ENCODE measurements around the gene ERBB3.

ERBB3 gene

DNA sequence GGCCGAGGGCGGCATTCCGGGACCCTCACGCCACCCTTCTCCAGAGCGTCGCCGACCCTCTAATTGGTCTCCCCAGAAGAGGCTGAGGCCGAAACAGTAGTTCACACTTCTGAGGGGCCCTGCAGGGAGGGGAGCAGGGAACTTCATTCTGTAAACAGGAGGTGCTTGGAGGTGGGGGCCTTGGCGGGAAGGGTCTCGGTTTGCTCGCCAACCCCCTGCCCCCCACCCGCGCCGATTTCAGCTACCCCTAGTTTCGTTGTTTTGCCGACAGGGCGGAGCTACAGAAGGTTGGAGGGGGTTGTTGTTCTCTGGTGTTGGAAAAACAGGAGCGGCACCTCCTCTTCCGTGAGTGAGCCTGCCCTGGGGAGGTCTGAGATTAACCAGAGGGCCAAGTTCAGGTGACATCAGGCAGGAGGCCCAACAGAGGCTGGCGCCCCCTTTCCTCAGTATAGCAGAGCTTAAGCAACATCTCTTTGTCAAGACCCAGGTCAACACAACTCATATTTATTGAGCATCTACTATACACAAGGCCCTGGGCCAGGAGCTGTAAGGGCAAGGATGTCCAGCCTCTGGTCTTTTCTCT is 682 bp downstream of the ERBB3 start:
- no peak for DNase-seq

GRCh38 chr12:56081393-56082347 is 1.7 kb downstream of the ERBB3 start:
- DNase-seq = no peak

- DNase-seq = no peak
These were observed 2.4 kb downstream of the ERBB3 start for GRCh38 chr12:56082382-56082781.

GRCh38 chr12:56082967-56083366 is 3.0 kb downstream of the ERBB3 start:
- DNase-seq = no peak

GRCh38 chr12:56084958-56085543 is 5.1 kb downstream of the ERBB3 start:
- no peak for DNase-seq

DNA sequence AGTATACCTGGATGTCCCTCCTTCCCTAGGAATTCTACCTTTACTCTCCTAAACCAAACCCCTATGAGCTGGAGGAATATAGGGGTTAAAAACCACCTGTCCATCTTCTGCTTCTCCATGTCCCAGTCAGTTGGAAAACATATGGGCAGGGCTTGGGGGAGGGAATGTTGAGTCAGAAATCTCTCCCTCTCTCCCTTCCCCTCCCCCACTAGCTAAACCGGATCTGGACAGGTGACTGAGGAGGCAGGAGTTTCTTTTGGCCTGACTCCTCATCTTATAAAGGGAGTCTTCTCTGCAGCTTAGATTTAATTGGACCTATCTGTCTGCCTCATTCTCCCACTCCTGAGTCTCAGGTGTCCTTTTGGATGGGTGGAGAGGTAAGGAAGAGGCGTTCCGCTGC is 6.1 kb downstream of the ERBB3 start:
- DNase-seq = no peak

DNA sequence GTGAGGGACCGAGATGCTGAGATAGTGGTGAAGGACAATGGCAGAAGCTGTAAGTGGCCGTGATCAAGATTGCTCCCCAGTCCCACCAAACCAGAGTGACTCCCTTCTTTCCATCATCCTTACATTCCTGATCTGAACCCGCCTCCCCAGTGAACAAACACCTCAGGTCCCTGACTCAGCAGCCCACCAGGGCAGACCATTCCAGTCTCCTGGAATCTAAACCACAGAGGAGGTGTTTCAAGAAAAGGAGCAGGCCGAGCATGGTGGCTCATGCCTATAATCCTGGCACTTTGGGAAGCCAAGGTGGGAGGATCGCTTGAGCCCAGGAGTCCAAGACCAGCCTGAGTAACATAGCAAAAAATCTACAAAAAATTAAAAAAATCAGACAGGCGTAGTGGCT is 6.6 kb downstream of the ERBB3 start:
- DNase-seq = no peak

DNA sequence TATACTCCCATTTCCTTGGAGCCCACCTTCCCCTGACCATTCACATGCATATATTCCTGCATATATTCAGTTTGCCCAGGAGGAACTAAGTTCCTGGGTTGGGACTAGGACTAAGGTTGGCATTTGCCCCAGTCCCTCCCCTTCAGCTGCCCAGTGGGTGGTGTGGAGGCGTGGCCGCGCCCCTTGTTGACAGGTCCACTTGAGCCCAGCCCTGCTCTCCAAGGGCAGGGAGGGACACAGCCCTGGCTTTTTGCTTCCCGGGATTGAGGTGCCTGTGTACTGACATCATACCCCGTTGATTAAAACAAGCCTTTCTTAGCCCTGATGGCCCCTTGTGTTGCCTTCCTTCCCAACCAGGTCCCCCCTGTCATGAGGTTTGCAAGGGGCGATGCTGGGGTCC is 7.3 kb downstream of the ERBB3 start:
- no peak for DNase-seq

- DNase-seq = no peak
These were observed 17.8 kb downstream of the ERBB3 start for GRCh38 chr12:56097738-56098137.

GRCh38 chr12:56098592-56098991 is 18.6 kb downstream of the ERBB3 start:
- no peak for DNase-seq

- no peak for DNase-seq
These were observed 19.8 kb downstream of the ERBB3 start for GRCh38 chr12:56099787-56100186.

DNA sequence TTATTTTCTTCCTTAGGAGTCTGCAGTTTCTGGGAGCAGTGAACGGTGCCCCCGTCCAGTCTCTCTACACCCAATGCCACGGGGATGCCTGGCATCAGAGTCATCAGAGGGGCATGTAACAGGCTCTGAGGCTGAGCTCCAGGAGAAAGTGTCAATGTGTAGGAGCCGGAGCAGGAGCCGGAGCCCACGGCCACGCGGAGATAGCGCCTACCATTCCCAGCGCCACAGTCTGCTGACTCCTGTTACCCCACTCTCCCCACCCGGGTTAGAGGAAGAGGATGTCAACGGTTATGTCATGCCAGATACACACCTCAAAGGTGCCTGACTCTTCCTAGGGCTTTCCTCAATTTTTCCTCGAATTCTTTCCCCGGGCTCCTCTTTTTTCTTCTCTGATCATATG is 21.1 kb downstream of the ERBB3 start:
- no peak for DNase-seq

DNA sequence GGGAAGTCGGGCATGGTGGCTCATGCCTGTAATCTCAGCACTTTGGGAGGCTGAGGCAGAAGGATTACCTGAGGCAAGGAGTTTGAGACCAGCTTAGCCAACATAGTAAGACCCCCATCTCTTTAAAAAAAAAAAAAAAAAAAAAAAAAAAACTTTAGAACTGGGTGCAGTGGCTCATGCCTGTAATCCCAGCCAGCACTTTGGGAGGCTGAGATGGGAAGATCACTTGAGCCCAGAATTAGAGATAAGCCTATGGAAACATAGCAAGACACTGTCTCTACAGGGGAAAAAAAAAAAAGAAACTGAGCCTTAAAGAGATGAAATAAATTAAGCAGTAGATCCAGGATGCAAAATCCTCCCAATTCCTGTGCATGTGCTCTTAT is 22.7 kb downstream of the ERBB3 start:
- no peak for DNase-seq

- no peak for DNase-seq
These were observed 23.2 kb downstream of the ERBB3 start for GRCh38 chr12:56103066-56103711.

DNA sequence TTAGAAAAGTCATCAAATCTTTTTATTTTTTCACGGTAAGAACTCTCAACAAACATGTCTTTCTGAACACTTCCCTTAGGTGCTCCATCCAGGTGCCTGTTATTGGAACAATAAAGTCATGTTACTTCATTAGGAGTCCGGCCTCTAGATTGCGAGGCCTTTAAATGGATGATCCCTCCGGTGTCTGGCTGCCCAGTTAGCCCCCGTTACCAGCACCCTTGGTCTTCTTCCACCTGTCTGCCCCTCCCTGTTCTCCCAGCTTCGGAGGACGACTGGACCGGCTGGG is 23.8 kb downstream of the ERBB3 start:
- no peak for DNase-seq

DNA sequence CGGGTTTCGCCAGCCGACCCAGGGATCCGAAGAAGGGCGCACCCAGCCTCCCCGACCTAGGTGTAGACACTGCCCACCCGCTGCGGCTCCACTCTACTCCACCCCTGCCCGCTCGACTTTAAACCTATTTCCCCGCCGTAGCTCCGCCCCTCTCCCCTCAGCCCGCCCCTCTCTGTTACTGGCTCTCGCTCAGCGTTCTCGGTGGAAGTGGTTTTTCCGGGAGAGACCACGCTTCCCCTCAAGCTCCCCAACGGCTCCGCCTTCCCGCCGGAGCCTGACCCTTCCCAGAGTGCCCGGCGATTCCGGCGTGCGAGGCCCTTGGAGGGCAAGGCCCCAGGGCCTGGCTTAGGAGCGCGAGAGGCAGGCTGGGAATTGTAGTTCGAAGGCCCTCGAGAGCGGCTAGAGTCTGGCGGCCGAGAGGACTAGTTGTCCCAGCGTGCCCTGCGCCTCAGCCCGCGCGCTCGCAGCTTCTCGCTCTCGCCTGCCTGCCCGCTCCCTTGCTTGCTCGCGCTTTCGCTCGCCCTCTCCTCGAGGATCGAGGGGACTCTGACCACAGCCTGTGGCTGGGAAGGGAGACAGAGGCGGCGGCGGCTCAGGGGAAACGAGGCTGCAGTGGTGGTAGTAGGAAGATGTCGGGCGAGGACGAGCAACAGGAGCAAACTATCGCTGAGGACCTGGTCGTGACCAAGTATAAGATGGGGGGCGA is 24.3 kb downstream of the ERBB3 start, which contains the start of gene PA2G4:
Gene PA2G4, plus strand, starts transcription at position 451 of the 706 bp plus-strand sequence. Its CDS starts 179 bp downstream, at position 630.
- peak; percentile 97 for DNase-seq

- DNase-seq = no peak
These were observed 25.0 kb downstream of the ERBB3 start for GRCh38 chr12:56104815-56105608.

- DNase-seq = no peak
These were observed 25.6 kb downstream of the ERBB3 start for GRCh38 chr12:56105609-56105902.

- DNase-seq = no peak
These were observed 27.3 kb downstream of the ERBB3 start for GRCh38 chr12:56107242-56107641.

GRCh38 chr12:56110571-56110970 is 30.6 kb downstream of the ERBB3 start:
- DNase-seq = no peak

- DNase-seq = no peak
These were observed 34.1 kb downstream of the ERBB3 start for GRCh38 chr12:56114084-56114483.

GRCh38 chr12:56115329-56115728 is 35.4 kb downstream of the ERBB3 start:
- no peak for DNase-seq

Measured in kidney glomerular epithelial cell (primary cell).